GM21825 (cell line): ENCODE measurements around the gene EPS8.
"Not testable (repeated sequence)": the region's sequence is repeated elsewhere in the genome, so short reads cannot be mapped to it uniquely, and the experiment has no call there.

Source experiments
- ATAC-seq: cut with Tn5 transposase; IDR thresholded peaks from one replicate; pipeline ENCODE4 v1.9.1; 2021; ENCODE audit warnings: mild to moderate bottlenecking, moderate library complexity; ENCODE audit not compliant: unreplicated experiment

The EPS8 gene

DNA sequence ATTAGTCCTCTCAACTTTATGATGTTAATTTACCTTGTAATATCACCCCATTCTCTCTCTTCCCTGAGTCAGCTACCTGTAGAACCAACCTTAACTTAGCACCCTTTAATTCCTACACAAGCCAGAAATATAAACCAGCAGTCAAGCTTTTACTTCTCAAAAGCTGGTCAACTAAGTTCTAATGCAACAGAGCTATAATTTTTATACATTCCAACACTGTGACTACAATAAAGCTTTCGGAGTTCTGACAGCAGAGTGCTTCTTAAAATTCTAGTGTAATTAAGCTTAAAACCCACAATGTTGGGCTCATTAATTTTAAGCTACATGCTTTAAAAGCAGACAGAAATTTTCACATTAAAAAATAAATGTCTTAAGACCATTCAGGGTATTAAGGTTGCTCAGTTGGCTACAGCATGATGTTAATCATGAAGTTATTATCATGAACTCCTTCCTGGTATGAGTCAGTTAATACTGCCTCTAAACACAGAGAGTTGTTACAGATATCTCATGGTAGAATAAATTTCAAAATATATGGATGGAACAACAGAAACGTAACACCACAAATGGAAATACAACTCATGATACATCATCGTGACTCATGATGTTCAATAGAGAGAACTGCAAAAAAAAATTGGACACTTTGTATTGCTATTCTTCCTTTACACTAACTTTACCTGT is 126.7 kb downstream of the EPS8 start:
- ATAC-seq: no peak

- no peak for ATAC-seq
Observed at GRCh38 chr12:15651371-15651770, 137.8 kb downstream of the EPS8 start.

DNA sequence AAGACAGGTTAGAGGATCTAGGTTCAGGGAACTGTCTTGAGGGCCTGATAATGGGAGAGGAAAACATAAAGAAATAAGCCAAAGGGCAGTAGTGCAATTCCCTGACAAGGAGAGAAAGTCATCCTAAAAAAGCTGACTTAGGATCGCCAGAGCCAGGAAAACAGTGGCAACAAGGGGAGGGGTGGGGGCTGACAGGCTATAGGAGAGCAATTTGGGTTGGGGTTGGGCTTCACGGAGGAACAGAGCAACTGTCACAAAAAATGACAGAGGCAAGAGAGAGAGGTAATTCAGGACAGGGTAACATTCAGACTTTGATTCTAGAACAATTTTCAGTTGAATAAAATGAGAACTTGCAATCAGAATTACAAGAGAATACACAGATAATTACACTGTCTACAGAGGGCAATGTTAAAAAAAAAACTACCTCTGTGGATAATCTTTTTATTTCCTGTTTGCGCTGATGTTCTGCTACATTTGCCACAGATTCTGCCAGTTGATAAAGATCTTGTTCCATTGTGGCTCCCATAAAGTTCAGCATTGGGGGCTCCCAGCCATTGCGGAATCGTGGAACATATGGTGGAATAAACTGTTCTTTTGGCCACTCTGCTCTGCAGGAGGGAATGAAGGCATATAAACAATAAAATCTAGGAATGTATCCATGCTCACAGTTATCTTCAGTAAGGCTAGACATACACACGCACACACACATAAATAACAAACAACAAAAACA is 138.6 kb downstream of the EPS8 start:
- no peak for ATAC-seq

DNA sequence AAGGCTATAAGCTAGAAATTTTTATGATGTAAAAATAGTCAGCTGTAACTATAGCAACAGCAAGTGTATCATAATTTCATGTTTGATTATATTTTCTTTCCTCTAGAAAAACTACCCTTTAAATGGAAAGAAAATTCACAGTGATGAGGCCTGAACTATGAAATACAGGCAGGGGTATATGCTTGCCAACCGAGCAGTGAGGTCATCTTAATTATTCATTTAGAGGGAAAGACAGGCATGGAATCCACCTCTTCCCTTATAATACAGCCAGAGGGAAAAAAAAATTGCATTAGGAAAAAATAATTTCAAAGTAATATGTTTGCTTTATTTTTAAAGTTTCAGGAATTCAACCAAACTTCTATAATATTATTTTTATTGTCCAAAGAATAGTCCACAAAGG is 139.8 kb downstream of the EPS8 start:
- ATAC-seq: no peak

- ATAC-seq: no peak
Observed at GRCh38 chr12:15648558-15648957, 140.6 kb downstream of the EPS8 start.

DNA sequence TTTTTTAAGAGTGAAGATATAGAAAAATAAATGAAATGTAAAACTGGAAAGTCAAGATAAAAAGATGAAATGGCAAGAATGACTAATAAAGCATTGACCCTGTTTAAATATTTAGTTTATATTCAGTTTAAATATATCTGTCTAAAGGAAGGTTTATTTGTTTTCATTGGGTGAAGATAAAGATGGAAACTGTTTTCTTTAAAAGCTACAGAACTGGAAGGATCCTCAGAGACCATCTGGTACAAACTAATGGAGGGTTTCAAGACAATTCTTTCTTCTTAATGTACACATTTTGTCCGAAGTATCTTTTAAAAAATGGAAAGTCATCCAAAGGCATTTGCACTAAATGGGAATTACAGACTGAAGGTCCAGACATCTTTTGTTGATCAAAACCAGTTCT is 142.6 kb downstream of the EPS8 start:
- ATAC-seq: no peak

- no peak for ATAC-seq
Observed at GRCh38 chr12:15644700-15645099, 144.5 kb downstream of the EPS8 start.

- no peak for ATAC-seq
Observed at GRCh38 chr12:15638231-15638630, 151.0 kb downstream of the EPS8 start.

DNA sequence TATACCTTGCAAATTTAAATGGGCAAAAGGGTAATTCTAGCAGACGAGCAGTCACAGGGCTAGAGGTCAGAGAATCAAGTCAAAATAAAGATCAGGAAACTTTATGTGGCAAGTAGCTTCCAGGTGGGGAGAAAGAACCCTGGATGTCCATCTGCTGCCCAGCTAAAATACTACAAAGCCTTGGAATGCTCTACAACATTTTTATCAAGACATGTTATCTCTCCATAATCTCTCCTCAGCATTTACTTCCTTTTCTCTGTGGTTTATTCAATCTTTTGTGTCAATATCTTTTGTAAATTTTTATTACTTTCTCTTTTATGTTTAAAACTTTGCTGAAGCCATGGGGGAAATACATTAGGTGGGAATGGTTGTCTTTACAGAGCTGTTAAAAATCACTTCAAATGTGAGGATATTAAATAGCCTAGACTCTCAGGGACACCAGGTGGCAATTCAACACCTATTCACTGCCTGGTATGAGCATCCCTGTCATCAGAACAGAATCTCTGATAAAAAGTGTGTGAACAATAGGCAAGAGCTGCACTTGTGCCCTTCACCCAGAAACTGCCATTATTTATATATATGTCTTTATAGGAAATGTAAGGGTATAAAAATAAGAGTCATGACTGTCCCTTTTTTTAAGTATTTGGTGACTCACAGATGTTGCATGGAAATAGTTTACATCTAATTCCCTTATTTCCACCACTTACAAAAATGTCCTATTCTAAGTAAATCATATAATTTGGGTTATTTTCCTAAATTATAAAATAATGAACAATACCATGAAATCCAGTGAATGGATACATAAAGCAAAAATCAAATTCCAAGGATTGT is 152.9 kb downstream of the EPS8 start:
- no peak for ATAC-seq

DNA sequence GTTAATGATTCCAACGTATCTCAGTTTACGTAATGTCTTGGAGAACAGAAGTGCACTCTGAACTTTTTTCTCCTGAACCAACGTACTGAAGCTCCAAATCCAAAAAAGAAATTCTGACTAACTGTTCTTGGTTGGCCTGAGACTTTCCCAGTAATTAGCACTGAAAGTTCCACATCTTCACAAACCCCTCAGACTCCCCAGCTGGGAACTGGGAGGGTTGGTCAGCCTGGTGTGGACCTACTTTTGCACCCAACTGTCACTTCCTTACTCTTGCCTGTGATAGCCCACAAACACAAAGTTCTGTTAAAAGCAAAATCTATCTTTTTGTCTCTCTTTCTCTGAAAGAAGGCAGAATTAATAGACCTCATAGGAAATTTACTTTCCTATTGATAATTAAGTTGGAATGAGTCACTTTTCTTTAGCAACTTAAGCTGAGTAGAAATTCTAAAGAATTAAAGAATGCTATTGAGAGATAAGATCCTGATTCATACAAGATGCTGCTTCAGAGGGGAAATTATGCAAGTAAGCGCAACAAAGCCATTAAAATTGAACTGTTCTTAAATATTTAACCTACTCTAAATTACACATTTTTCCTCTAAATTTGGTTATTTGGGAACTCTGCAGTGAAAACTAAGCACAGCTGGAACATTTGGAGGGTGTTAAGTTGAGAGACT is 155.0 kb downstream of the EPS8 start:
- no peak for ATAC-seq

DNA sequence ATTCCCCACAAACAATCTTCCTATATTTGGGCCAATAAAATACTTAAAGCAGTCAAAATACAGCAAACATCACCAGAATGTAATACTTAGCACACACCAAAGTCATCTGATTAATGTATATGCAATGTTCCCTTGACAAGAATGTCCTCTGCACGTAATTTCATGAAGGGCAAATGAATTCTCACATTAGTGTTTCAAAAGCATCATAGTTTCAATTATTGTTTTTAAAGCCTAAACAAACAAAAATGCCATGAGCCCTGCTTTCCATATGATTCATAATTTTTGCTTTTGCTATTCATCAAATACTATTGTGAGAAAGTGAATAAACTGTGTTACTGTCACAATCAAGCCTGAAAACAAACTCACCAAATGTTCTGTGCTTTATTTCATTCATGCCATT is 156.0 kb downstream of the EPS8 start:
- ATAC-seq: no peak

DNA sequence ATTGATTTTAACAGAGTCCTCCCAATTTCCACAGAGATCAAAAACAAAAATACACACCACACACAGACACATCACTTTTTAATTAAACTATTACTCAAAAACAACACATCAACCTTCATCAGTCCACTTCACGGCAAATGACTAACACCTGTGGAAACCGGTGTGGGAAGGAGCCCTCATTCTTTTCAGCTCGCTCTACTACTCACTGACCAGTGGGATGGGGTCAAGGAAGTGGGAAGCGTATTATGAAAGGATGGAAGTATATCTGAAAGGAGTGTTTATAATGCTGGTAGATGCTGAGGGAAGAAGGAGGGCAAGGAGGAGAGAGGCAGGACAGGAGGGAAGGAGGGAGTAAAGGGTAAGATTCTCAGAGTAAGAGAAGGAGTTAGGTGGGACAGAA is 156.5 kb downstream of the EPS8 start:
- ATAC-seq: no peak

DNA sequence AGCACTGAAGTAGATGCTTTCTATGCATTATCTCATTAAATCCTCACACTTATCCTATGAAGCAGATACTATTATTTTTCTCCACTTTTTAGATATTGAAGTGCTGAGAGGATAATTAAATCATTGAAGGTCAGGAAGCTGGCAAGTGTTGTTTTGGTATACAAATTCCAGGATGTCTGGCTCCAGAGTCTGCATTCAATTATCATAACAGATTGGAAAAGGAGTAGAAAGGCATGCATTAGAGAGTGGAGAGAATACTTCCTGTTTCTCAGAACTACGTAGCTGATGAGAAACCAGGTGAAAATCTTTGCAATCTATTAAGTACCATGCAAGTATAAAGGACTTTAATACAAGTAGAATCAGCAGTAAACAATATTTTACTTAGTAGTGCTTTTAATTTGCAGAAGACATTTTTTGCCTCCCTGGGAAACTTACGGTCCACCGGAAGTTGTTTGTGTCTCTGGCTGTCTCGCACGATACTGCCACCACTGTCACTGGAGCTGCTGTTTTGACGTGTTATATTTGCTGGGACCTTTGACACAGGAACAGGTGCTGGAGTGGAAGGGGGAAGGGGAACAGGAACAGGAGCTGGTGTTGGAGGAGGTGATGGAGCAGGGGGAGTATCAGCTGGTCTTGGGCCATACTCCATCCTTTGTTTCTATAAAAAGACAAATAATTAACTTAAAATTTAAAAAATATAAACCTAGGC is 158.0 kb downstream of the EPS8 start:
- ATAC-seq: no peak

DNA sequence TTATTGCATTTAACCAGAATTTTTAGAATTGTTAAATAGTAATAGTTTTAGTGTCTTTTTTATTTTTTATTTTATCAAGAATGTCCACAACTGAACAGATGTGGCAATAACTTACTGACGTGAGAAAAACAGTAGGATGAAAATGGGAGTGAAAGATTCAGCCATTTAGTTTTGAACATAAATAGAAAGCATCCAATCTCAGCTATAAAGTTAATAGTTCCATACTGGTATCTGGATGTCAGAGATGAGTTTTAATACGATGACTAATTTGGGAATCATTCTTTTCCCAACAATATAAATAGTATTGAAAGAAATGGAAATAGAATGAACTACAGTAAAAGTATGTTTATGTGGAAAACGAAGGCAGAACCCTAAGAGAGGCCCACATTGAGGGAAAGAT is 159.4 kb downstream of the EPS8 start:
- ATAC-seq: no peak

DNA sequence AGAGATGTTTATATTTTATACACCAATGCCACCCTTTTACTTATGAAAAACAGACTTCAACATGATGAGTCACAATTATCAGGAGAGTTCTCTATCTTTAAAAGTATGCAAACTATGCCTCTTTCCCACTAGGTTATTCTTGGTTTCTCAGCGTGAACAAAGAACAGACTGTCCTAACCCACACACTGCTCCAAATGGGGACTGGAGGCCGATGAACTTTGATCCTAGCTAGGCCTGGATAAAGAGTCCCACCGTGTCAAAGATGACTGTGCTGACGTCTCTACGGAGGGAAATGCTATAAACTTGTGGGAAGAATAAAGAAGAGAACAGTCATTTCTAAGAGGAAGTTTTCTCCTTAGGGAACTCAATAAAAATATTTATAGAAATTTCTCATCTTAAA is 160.1 kb downstream of the EPS8 start:
- ATAC-seq: no peak

- ATAC-seq: no peak
Observed at GRCh38 chr12:15627995-15628945, 160.9 kb downstream of the EPS8 start.

DNA sequence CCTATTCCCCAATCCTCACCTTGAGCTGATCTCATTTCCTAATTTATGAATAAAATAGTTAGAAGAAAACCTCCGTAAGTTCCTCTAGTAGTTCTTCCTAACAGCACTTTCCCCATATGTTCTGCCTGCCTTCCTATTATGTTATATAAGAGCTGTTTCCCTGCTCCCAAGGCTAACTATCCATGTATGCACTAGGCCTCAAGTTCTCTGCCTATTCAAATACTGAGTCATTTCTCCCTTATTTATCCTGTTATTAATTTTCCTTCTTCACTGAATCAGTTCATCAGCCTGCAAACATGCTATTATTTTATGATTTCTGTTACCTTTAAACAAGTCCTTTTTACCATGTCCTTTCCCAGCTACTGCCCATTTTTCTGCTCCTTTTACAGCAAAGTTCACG is 164.1 kb downstream of the EPS8 start:
- ATAC-seq: no peak

GRCh38 chr12:15620741-15621539 is 168.2 kb downstream of the EPS8 start:
- no peak for ATAC-seq

- not testable (repeated sequence) for ATAC-seq
Observed at GRCh38 chr12:15616495-15616894, 172.7 kb downstream of the EPS8 start.
